ENCODE measurements around the gene PAPSS2. TPM values are rescaled to one million over a fixed set of nuclear protein-coding genes. Genes with fewer than 3 reads are reported as not detected.

PAPSS2 gene
- total and polyA plus RNA-seq, 2 donors (not counting 3 experiments of a cell fraction or from before 2014, with no cell fraction given), result 27.9 to 82.6 TPM

DNA sequence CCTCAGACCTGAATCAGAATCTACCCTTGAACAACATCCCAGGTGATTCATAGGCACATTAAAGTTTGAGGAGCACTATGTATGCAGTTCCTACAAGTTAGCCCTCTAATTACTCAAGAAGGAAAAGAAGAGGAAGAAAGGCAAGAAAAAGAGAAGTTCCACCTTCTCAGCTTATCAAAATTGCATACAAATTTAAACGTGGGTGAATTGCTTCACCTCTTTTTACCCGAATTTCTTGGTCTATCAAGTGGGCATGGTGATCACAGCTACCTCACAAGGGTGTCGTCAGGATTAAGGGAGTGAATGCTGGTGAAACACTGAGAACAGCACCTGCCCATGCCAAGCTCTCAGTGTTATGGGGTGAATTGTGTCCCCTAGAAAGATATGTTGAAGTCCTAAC is 43.8 kb upstream of the PAPSS2 start:
- no peak overlapping the region for H3K4me3 ChIP-seq (replicated peaks in 1 of 3; ENCODE audit: insufficient read depth in 1 of 3, low read depth in 1 of 3, low read length in 3 of 3)
- ChIA-PET CTCF (no interaction called here), POLR2A (no interaction called here)
- DNase-seq (ENCODE audit: low read depth, low spot score) (no peak), FAIRE-seq (no peak)
- dilution Hi-C loops (cut with MboI; ENCODE audit: extremely low pct_ligation_motif_present, low sequenced_read_pairs), result no loop called here
- H3K36me3 ChIP-seq (ENCODE audit: control insufficient read depth in 2 of 2, extremely low read depth in 1 of 2, insufficient read depth in 2 of 2, low read length in 2 of 2), result no peaks in the 10 kb centered on the region
- no peak overlapping the region for H2AFZ ChIP-seq (ENCODE audit: low read depth, low read length)
- no peaks in the 10 kb centered on the region for H3K9me3 ChIP-seq (replicated peaks; ENCODE audit: control insufficient read depth, insufficient read depth, low read length)
- H3K4me2 ChIP-seq (ENCODE audit: insufficient read depth, low read length), result no peak overlapping the region
- intact Hi-C loops (cut with micrococcal nuclease), result no loop called here
- no peaks in the 10 kb centered on the region for H3K79me2 ChIP-seq (ENCODE audit: control insufficient read depth, insufficient read depth, low read length)
- H3K9ac ChIP-seq (replicated peaks; ENCODE audit: extremely low read depth, insufficient read depth, low read length), result no peak overlapping the region
- no peaks in the 10 kb centered on the region for H3K9me1 ChIP-seq (replicated peaks; ENCODE audit: control insufficient read depth, extremely low read depth, insufficient read depth, low read length)
- H3K27me3 ChIP-seq (ENCODE audit: control insufficient read depth in 2 of 2, insufficient read depth in 2 of 2, low read length in 2 of 2), result peaks cover 10 to 16% of the 10 kb centered on the region in 2 experiments
- H4K20me1 ChIP-seq (replicated peaks; ENCODE audit: control insufficient read depth, extremely low read depth, insufficient read depth, low read length), result no peaks in the 10 kb centered on the region
- H3K27ac ChIP-seq (ENCODE audit: insufficient read depth, low read depth, low read length), result no peak overlapping the region
- no TSS peak for BruUV-seq (replicated peaks)
- no peaks in the 10 kb centered on the region for H3K4me1 ChIP-seq (ENCODE audit: control insufficient read depth, extremely low read depth, insufficient read depth, low read length)
- TF ChIP-seq POLR2AphosphoS5 (IDR thresholded peaks at IDR 0.05; ENCODE audit: insufficient read depth, low read depth, low read length), result no peak
- TF ChIP-seq FOS (IDR thresholded peaks at IDR 0.05; ENCODE audit: borderline replicate concordance, insufficient read depth, low read length), result no peak
- TF ChIP-seq POLR2A (IDR thresholded peaks at IDR 0.05; ENCODE audit: low read depth, low read length), result no peak
- no peak for TF ChIP-seq EZH2 (IDR thresholded peaks at IDR 0.05; ENCODE audit: borderline replicate concordance, low read depth, low read length, severe bottlenecking)
- TF ChIP-seq MYC (IDR thresholded peaks at IDR 0.05; ENCODE audit: low read depth, low read length), result no peak
- TF ChIP-seq JUN (IDR thresholded peaks at IDR 0.05; ENCODE audit: borderline replicate concordance, insufficient read depth, insufficient read length, low read depth), result no peak
- no peak for TF ChIP-seq MAX (IDR thresholded peaks at IDR 0.05; ENCODE audit: insufficient read depth, insufficient read length)
- TF ChIP-seq GATA2 (IDR thresholded peaks at IDR 0.05; ENCODE audit: insufficient read depth, insufficient read length, low read depth, low read length), result no peak
- no peak for TF ChIP-seq CTCF (IDR thresholded peaks at IDR 0.05; ENCODE audit: extremely low read depth in 1 of 2, insufficient read depth in 1 of 2, low read depth in 1 of 2, low read length in 2 of 2)

Measured in endothelial cell of umbilical vein (primary cell).